Measurements from ENCODE around the gene EED.

EED gene

DNA sequence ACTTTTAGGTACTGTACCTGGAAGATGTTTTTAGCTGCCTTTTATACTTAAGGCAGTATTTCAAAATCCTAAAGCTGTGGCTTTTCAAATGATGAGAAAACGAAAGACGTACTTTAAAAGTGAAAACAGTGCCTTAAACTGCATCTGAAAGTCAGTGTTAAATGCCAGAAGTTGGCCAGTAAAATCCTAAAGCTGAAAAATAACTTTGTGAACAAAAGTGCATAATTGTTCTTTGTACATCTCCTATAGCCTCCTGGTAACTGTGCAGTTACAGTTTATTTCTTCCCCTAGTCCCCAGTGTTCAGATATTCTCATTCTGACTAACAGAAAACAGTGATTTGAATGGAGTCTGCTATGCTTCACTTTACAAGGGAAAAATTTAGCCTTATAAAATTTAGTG, 6.8 kb downstream of the EED start:
- DNase-seq (ENCODE audit: extremely low read depth, low read depth), result no peak
- TF ChIP-seq, protein P1, sequence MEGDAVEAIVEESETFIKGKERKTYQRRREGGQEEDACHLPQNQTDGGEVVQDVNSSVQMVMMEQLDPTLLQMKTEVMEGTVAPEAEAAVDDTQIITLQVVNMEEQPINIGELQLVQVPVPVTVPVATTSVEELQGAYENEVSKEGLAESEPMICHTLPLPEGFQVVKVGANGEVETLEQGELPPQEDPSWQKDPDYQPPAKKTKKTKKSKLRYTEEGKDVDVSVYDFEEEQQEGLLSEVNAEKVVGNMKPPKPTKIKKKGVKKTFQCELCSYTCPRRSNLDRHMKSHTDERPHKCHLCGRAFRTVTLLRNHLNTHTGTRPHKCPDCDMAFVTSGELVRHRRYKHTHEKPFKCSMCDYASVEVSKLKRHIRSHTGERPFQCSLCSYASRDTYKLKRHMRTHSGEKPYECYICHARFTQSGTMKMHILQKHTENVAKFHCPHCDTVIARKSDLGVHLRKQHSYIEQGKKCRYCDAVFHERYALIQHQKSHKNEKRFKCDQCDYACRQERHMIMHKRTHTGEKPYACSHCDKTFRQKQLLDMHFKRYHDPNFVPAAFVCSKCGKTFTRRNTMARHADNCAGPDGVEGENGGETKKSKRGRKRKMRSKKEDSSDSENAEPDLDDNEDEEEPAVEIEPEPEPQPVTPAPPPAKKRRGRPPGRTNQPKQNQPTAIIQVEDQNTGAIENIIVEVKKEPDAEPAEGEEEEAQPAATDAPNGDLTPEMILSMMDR (IDR thresholded peaks at IDR 0.05; ENCODE audit: low read depth, low read length), result no peak

DNA sequence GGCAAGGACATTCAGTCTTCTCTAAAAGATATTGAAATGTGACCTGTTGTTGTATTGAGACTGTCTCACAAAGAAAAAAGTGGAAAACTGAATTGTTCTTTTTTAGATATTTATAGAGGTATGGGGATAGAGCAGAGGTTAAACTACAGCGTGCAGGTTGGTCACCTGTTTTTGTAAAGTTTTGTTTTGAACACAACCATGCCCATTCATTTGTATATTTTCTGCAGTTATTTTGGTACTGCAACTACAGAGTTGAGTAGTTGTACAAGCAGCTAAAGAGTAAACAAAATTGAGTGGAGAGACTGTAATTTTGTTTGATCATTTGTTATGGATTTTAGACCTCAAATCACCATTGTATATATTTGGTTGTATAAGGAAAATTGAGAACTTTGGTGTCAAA, 11.3 kb downstream of the EED start:
- no peak for DNase-seq (ENCODE audit: extremely low read depth, low read depth)
- TF ChIP-seq, protein P1 (IDR thresholded peaks at IDR 0.05; ENCODE audit: low read depth, low read length), result no peak

DNA sequence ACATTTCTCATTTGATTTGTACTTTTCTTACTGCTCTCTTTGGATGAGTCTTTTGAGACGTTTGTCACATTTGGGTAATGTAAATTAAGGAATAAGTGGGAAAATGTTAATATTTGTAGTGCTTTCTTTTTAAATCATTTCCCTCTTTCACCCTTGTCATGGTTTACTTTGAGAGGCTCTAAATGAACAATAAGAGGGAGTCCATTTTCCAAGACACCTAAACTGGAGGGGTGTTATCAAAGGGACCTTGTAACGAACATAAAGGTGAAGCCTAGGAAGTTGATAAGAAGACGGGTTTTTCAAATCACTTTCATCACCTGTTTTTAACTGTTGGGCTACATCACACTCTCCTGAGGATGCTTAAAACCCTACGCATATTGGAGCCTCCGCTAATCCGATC, 12.1 kb downstream of the EED start:
- no peak for DNase-seq (ENCODE audit: extremely low read depth, low read depth)
- TF ChIP-seq, protein P1 (IDR thresholded peaks at IDR 0.05; ENCODE audit: low read depth, low read length), result no peak

DNA sequence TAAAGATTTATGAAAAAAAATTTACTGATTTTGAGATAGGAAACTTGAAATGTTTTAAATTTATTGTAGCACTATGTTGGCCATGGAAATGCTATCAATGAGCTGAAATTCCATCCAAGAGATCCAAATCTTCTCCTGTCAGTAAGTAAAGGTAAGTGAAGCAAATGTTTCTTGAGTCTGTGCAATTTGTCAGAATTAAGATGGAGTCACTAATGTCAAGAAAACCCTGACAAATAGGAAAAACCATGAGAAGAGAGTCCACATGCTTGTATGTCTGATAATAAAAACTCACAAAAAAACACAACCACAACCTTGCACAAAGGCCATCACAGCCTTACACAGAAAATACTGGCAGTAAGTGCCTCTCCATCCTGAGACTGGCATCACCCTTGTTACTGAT, 12.9 kb downstream of the EED start:
- TF ChIP-seq, protein P1 (IDR thresholded peaks at IDR 0.05; ENCODE audit: low read depth, low read length), result no peak
- no peak for DNase-seq (ENCODE audit: extremely low read depth, low read depth)

DNA sequence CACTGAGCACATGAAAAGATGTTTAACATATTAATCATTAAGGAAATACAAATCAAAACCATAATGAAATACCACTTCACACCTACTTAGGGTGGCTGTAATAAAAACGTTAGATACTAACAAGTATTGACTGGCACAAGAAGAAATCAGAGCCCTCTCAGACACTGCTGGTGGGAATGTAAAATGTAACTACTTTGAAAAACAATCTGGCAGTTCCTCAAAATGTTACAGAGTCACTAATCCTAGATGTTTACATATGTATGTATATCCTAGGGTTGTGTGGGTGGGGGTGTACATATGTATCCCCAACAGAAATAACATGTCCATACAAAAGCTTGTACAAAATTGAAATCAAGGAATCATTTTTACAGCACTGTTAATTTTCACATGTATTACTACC, 15.2 kb downstream of the EED start:
- TF ChIP-seq, protein P1 (IDR thresholded peaks at IDR 0.05; ENCODE audit: low read depth, low read length), result no peak
- no peak for DNase-seq (ENCODE audit: extremely low read depth, low read depth)

DNA sequence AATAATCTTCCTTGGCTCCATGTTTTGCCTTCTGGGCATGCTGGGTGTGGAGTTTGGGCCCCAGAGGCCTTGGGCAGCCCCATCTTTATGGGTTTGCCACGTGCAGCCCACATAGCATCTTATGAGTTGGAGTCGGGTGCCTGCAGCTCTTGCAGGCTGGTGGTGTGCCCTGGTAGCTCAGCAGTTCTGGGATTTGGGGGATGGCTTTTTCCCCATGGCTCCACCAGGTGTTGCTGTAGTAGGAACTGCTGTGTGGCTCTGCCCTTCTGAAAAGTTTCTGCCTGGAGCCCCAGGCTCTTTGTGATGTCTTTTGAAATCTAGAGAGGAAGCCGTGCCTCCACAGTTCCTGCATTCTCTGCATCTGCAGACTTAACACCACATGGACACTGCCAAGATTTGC, 16.8 kb downstream of the EED start:
- TF ChIP-seq, protein P1 (IDR thresholded peaks at IDR 0.05; ENCODE audit: low read depth, low read length), result no peak
- DNase-seq (ENCODE audit: extremely low read depth, low read depth), result no peak

DNA sequence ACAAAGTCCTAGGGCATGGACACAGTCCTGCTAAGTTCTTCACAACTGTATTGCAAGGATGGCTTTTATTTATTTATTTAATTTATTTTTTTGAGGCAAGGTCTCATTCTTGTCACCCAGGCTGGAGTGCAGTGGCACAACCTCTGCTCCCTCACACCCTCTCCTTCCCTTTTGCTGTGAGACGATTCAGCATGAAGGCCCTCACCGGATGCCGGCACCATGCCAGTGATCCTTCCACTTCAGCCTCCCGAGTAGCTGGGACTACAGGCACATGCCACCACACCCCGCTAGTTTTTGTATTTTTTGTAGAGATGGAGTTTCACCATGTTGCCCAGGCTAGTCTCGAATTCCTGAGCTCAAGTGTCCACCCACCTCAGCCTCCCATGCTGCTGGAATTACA, 17.8 kb downstream of the EED start:
- DNase-seq (ENCODE audit: extremely low read depth, low read depth), result no peak
- TF ChIP-seq, protein P1 (IDR thresholded peaks at IDR 0.05; ENCODE audit: low read depth, low read length), result no peak
